Esophagus squamous epithelium (tissue), 4 donors: ENCODE results near the gene NPY1R.

Experiments
- POLR2A ChIP-seq, 4 donors: fragments of 450-650 bp; IDR thresholded peaks; one replicate each; pipeline ENCODE4 v1.6.1; 2017; ENCODE audit warnings: antibody characterized with exemption in 4 of 4, mild to moderate bottlenecking in 4 of 4, moderate library complexity in 3 of 4
- TF ChIP-seq, protein P1 (sequence below), 6 experiments: fragments of 450-650 bp in 4 of 6; fragments of 200-600 bp in 2 of 6; sonication (generic) in 2 of 6; IDR thresholded peaks; one replicate each; pipeline ENCODE4 v1.5.1; 2016 to 2019; ENCODE audit warnings: antibody characterized with exemption in 6 of 6, mild to moderate bottlenecking in 4 of 6, moderate library complexity in 4 of 6

DNA sequence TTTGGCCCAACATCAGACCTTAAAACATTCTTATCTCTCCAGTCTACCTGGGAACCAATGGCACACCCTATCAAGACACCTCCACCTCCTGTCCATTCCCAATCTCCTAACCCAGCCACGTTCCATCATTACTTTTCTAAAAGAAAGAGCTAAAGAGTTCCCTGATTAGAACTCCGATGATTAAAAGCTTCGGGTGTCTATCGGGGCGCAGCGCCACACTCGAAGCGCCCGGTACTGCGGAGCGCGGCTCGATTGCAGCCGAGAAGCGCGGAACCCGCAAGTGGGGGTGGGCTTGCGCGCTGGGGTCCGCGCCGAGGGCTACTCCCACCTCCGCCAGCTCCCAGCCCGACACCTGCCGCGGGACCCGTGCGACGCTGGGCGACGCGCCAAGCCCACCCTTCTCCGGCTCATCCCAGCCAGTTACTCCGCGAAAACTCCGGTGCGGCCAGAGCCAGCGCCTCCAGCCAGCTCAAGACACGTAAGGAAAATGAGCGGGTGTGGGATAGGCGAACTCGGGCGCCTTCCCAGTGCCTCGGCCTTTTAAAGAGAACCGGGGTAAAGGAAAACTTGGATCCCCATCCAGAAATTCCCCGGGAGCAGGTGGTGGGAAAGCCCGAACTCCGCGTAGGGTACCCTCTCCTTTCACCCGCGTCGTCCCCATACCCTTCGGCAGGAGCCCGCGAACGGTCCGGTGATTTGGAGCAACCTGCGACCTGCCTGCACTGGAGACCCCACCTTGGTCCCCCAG, 593 bp downstream of the NPY1R start:
- TF ChIP-seq, protein P1, sequence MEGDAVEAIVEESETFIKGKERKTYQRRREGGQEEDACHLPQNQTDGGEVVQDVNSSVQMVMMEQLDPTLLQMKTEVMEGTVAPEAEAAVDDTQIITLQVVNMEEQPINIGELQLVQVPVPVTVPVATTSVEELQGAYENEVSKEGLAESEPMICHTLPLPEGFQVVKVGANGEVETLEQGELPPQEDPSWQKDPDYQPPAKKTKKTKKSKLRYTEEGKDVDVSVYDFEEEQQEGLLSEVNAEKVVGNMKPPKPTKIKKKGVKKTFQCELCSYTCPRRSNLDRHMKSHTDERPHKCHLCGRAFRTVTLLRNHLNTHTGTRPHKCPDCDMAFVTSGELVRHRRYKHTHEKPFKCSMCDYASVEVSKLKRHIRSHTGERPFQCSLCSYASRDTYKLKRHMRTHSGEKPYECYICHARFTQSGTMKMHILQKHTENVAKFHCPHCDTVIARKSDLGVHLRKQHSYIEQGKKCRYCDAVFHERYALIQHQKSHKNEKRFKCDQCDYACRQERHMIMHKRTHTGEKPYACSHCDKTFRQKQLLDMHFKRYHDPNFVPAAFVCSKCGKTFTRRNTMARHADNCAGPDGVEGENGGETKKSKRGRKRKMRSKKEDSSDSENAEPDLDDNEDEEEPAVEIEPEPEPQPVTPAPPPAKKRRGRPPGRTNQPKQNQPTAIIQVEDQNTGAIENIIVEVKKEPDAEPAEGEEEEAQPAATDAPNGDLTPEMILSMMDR (IDR thresholded peaks at IDR 0.05), result no peak
- no peak for TF ChIP-seq POLR2A (IDR thresholded peaks at IDR 0.05)
